Activated CD8-positive, alpha-beta memory T cell treated with anti-CD3 and anti-CD28 coated beads, Interleukin-2, amount 50 U/mL, for 1 hour (primary cell): ENCODE measurements around the gene AKR7A2.
"Not testable (repeated sequence)": the region's sequence is repeated elsewhere in the genome, so short reads cannot be mapped to it uniquely, and the experiment has no call there.

Source experiments
- DNase-seq: peaks from one replicate; pipeline ENCODE4 v3.0.0-alpha.2; 2020; ENCODE audit errors: extremely low read depth

Gene AKR7A2

DNA sequence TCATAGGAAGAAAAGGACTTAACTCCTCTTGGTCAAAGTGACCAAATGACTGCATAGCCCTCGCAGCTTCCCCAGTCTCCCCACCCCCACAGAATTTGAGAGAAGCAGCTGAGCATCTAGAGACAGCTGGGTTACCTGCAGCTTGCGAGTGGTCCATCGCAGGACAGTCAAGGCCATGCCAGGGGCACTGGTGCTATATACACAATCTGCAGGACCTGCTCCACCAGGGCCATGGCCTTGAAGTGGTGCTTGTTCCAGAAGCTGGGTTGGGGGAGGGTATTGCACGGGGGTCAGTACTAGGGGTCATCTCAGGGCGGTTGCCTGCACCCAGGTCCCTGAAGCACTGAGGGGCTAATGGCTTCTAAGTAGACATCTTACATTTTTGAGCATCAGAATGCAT lies 49.9 kb downstream of the AKR7A2 start:
- no peak for DNase-seq

GRCh38 chr1:19260211-19261138 lies 51.5 kb downstream of the AKR7A2 start:
- DNase-seq, result no peak

DNA sequence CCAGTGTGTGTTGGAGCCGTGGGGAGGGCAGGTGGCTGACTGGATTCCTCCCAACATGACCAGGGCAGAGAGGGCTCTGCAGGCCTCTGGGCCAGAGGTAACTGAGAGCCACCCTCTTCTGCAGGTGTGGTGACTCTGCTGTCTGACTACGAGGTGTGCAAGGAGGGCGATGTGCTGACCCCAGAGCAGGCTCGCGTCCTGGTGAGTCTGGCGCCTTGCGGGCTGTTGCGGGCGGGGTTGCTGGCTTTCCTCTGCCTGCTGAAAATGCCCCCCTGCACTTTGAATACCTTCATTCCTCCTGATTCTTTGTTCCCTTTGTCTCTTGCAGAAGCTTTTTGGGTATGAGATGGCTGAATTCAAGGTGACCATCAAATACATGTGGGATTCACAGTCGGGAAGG lies 53.6 kb downstream of the AKR7A2 start:
- no peak for DNase-seq

GRCh38 chr1:19257178-19257914 lies 54.6 kb downstream of the AKR7A2 start:
- no peak for DNase-seq

- DNase-seq, result not testable (repeated sequence)
Measured at GRCh38 chr1:19256301-19256700, 55.6 kb downstream of the AKR7A2 start.

- DNase-seq, result no peak
Measured at GRCh38 chr1:19255288-19255687, 56.7 kb downstream of the AKR7A2 start.

GRCh38 chr1:19254416-19254815 lies 57.5 kb downstream of the AKR7A2 start:
- no peak for DNase-seq
